GM19467 (cell line): Measurements from ENCODE around the gene ACADVL.

Experiments used
- ATAC-seq: cut with Tn5 transposase; IDR thresholded peaks from one replicate; pipeline ENCODE4 v1.9.1; 2021; ENCODE audit warnings: mild to moderate bottlenecking, moderate library complexity; ENCODE audit not compliant: unreplicated experiment

The ACADVL gene

GRCh38 chr17:7191069-7191468 lies 28.7 kb upstream of the ACADVL start:
- ATAC-seq, result no peak

GRCh38 chr17:7191571-7192270 lies 28.0 kb upstream of the ACADVL start:
- no peak for ATAC-seq

GRCh38 chr17:7192271-7192937 lies 27.3 kb upstream of the ACADVL start:
- ATAC-seq, result no peak

GRCh38 chr17:7195971-7196370 lies 23.8 kb upstream of the ACADVL start:
- ATAC-seq, result no peak

- no peak for ATAC-seq
These were observed 22.9 kb upstream of the ACADVL start for GRCh38 chr17:7196651-7197401.

- ATAC-seq, result no peak
These were observed 16.3 kb upstream of the ACADVL start for GRCh38 chr17:7203391-7203790.

- no peak for ATAC-seq
These were observed 15.4 kb upstream of the ACADVL start for GRCh38 chr17:7204336-7204735.

- peak; percentile 70 for ATAC-seq
These were observed 14.8 kb upstream of the ACADVL start for GRCh38 chr17:7204828-7205461.

- ATAC-seq, result no peak
These were observed 14.2 kb upstream of the ACADVL start for GRCh38 chr17:7205561-7205960.

- ATAC-seq, result no peak
These were observed 12.4 kb upstream of the ACADVL start for GRCh38 chr17:7207120-7208001.

- ATAC-seq, result no peak
These were observed 11.6 kb upstream of the ACADVL start for GRCh38 chr17:7208027-7208571.

GRCh38 chr17:7208754-7209460 lies 10.8 kb upstream of the ACADVL start:
- ATAC-seq, result no peak

- ATAC-seq, result no peak
These were observed 8.1 kb upstream of the ACADVL start for GRCh38 chr17:7211491-7212273.

GRCh38 chr17:7213895-7214299 lies 5.8 kb upstream of the ACADVL start:
- ATAC-seq, result no peak

GRCh38 chr17:7214300-7215135 lies 5.2 kb upstream of the ACADVL start:
- ATAC-seq, result peak; percentile 74

GRCh38 chr17:7215136-7215638 lies 4.6 kb upstream of the ACADVL start:
- ATAC-seq, result no peak

- ATAC-seq, result no peak
These were observed 4.0 kb upstream of the ACADVL start for GRCh38 chr17:7215652-7216180.
